Measurements from ENCODE around the gene RALGDS. TPM values are rescaled to one million over a fixed set of nuclear protein-coding genes. Genes with fewer than 3 reads are reported as not detected.

The RALGDS gene
- total and polyA plus RNA-seq, 9 of the 15 experiments (the other 6 are each of a cell fraction or from before 2014, with no cell fraction given): 0.75 to 43.3 (median 27.1) TPM

- no peak for TF ChIP-seq CREB5 (CRISPR knock-in tag; IDR thresholded peaks at IDR 0.05)
- peak; percentile 94 to 96 for TF ChIP-seq FOXK2 (conservative IDR thresholded peaks at IDR 0.05 in 1 of 2, IDR thresholded peaks at IDR 0.05 in 1 of 2; ENCODE audit: low read depth in 2 of 2)
- TF ChIP-seq CXXC5 (CRISPR knock-in tag; IDR thresholded peaks at IDR 0.05): 0 out of 2 replicates have a peak, but pooled peaks have one; percentile 30
- no peak for TF ChIP-seq ZNF347 (CRISPR knock-in tag; IDR thresholded peaks at IDR 0.05; ENCODE audit: low read depth)
- TF ChIP-seq ELF1 (tag; IDR thresholded peaks at IDR 0.05): no peak
- no peak for TF ChIP-seq SNIP1 (IDR thresholded peaks at IDR 0.05; ENCODE audit: low read depth)
- TF ChIP-seq ZBTB9 (CRISPR knock-in tag; IDR thresholded peaks at IDR 0.05): no peak
- peak; percentile 52 for TF ChIP-seq USF2 (CRISPR knock-in tag; IDR thresholded peaks at IDR 0.05)
- TF ChIP-seq ZBTB5 (IDR thresholded peaks at IDR 0.05): no peak
- TF ChIP-seq ZNF609 (CRISPR knock-in tag; IDR thresholded peaks at IDR 0.05; ENCODE audit: borderline replicate concordance): no peak
- no peak for TF ChIP-seq RBM39 (optimal IDR thresholded peaks at IDR 0.05; ENCODE audit: low read depth, low read length)
- TF ChIP-seq ZNF512 (tag; IDR thresholded peaks at IDR 0.05): no peak
- TF ChIP-seq ARNT (IDR thresholded peaks at IDR 0.05): no peak; a peak in 1 of 4 replicates
- TF ChIP-seq HDAC1 (IDR thresholded peaks at IDR 0.05): no peak
Observed at GRCh38 chr9:133160742-133161546, 39.9 kb upstream of the RALGDS start (continued).
